ENCODE data around the gene ALPK1.
"Not testable (repeated sequence)": the region's sequence is repeated elsewhere in the genome, so short reads cannot be mapped to it uniquely, and the experiment has no call there.

Gene ALPK1

DNA sequence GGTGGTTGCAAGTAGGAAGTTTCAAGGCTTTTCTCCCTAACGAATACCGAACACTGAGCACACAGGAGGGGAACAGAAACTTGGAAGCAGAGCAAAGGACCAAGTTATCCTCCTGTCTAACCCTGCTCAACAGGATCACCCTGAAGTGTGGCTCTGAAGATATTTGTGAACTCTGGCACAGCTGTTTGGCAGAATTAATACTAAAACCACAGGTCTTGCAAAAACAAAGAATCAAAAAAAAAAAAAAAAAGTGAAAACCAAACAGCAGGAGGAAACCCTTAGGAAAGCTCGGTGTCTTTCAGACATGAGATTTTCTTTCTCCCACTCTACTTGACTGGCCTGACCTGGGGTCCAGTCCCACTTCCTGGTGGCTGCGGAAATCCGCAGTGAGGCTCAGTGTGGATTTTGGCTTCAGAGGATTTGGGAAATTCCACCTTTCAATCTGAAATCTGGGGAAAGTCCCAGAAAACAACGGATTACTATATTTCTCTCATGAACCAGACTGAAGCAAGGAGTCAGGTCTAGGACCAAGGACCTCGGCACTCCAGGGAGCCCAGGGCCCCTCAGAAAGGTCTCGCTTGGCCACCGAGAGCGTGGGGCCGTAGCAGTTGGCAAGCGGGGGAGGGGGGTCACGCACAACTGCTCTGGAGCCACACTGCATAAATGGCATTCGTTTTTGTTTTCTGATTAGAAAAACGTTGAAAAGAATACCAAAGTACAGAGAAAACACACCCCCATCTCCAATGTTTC, 12.3 kb upstream of the ALPK1 start:
- DNase-seq (ENCODE audit: low read depth), result no peak

DNA sequence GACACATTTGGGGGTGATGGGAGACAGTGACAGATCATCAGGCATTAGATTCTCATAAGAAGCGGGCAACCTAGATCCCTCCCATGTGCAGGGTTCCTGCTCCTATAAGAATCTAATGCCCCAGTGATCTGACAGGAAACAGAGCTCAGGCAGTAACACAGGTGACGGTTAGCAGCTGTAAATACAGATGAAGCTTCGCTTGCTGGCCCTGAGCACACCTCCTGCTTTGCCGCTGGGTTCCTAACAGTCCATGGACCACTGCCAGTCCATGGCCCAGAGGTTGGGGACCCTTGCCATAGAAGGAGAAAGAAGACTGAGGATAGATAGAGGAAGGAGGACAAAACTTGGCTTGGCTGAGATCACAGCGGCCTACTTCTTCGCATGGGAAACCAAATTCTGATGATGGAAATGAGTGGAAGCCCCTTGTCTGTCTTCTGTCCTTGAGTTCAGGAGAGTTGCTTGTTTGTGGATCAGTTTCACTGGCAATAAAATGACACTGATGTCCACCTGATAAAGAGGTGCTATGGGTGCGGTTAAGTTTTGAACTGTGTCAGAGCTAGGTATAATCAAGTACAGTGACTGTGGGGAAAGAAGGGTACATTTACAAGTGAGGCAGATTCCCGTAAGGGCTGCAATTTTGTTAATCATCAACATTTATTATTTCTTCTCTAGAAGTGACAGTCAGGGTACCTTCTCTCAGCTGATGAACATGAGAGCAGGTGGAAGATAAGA, 9.7 kb upstream of the ALPK1 start:
- DNase-seq (ENCODE audit: low read depth), result no peak

DNA sequence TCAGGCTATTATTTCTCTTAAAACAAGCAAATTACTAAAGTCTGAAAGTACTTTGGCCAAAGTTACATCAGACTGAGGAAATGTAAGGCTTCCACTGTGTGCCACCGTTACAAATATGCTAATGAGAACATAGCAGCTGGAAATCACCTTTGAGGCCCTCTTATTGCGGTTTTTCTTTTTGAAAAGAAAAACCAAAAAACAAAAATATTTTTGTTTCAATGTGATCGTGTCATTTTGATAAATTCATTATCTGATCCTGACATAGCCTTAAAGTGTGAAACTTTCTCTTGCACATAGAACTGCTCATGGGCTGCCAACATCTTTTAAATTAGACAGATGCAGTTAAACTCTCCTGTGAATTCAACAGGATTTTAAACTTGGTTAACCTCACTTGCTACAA, 8.7 kb upstream of the ALPK1 start:
- no peak for DNase-seq (ENCODE audit: low read depth)

DNA sequence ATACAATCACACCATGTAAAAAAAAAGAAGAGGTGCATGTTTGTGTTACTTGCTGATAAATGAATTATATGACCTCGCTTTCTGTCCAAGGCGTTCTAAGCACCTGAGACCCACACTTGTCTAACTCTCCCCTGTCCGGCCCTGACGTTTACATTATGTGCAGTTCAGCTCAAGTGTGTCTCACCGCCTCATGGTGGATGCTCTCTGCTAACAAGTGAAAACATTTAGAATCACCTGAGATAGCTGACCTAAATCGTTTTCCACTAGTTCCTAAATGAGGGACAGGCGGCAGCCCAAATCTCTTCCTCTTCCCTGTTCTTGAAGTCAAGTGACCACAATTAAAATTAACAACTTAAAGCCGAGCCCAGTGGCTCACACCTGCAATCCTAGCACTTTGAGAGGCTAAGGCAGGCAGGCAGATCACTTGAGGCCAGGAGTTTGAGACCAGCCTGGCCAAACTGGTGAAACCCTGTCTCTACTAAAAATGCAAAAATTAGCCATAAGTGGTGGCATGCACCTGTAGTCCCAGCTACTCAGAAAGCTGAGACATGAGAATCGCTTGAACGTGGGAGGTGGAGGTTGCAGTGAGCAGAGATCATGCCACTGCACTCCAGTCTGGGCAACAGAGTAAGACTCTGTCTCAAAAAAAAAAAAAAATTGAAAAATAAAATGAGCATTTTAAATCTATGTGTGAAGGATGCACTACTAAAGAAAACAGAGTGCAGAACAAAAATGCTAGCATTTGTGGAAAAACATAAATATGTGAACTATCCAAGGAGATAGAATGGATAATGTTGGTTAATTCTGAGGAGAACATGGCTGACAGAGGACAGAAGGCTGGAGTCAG, 7.5 kb upstream of the ALPK1 start:
- no peak for DNase-seq (ENCODE audit: low read depth)

DNA sequence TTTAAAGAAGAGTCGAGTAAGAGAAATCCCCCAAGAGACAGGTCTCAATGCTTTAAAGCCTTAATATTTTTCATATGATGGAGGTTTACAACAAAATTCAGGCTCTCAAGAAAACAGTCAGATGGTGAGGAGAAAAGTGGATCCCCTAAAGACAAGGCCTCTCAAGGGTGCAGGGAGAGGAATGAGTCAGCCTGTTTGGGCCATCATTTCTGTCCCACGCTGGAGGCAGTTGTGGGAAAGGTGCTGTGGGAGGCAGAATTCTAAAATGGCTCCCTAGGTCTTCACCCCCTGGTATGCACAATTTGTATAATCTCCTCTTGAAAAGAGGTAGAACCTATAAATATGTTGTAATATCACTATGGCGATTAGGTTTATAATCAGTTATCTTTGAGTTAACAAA, 6.8 kb upstream of the ALPK1 start:
- no peak for DNase-seq (ENCODE audit: low read depth)

DNA sequence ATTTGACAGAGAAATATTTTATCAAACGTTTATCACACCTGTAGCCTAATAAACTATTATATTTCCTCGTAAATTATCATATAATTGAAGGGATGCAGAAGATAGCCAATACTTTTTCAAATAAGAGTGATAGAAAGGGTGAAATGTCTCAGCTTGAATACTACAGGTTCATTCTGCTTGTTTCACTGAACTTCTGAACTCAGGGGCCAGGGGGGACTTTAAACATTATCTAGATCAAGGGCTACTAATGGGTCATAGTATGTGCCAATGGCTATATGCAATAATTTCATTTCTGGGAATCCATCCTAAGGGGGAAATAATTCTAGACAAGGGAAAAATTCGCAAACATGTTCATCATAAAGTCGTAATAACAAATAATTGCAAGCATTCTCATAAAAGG, 2.6 kb downstream of the ALPK1 start:
- DNase-seq (ENCODE audit: low read depth), result no peak

DNA sequence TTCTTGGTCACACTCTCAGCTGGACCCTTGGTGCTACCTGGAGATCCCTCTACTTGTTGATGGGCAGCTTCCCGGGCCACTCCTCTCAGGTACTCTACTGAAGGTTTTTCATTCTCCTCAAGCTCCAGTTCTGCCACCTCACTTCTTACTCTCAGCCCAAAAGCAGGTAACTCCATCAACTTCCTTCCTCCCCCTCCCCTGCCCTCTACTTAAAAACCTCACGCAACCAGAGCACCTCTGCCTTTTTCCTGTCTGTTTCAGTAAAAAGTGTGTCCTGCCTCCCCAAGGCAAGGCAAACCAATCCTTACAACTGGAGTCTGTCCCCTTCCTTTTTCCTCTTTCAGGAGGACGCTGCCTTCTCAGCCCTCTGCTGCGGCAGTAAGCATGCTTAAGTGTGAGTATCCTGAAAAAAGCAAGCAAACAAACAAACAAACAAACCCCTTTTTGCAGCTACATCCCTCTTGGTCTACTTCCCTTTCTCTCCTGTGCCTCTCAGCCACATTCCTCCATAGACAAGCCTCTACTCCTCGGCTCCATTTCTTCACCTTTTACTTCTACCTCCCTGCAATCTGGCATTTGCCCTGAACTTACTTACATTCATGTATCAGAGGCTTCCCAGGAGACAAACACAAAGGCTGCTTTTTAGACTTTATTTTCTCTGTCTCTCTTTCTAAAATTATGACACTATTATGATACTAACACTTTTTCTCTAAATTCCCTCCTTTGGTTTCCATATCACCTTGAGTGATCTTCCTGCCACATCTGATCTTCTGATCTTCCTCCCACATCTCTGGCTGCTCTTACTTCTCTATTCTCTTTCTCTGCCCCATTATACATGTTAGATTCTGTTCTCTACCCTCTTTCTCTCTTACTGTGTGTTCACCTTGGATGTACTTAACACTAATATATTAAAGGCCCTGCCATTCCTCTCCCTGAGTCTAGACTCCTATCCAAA, 5.4 kb downstream of the ALPK1 start:
- no peak for DNase-seq (ENCODE audit: low read depth)

DNA sequence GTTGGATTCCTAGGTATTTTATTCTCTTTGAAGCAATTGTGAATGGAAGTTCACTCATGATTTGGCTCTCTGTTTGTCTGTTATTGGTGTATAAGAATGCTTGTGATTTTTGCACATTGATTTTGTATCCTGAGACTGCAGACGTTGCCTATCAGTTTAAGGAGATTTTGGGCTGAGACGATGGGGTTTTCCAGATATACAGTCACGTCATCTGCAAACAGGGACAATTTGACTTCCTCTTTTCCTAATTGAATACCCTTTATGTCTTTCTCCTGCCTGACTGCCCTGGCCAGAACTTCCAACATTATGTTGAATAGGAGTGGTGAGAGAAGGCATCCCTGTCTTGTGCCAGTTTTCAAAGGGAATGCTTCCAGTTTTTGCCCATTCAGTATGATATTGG, 8.3 kb downstream of the ALPK1 start:
- DNase-seq (ENCODE audit: low read depth), result not testable (repeated sequence)

DNA sequence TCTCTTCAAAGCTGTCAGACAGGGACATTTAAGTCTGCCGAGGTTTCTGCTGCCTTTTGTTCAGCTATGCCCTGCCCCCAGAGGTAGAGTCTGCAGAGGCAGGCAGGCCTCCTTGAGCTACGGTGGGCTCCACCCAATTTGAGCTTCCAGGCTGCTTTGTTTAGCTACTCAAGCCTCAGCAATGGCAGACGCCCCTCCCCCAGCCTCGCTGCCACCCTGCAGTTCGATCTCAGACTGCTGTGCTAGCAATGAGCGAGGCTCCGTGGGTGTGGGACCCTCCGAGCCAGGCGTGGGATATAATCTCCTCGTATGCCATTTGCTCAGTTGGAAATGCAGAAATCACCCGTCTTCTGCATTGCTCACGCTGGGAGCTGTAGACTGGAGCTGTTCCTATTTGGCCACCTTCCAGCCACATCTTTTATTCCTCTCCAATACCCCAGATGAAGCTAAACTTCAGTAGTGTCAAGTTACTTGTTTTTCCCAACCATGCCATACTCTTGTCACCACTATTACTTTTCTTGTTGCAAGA, 12.2 kb downstream of the ALPK1 start:
- not testable (repeated sequence) for DNase-seq (ENCODE audit: low read depth)

DNA sequence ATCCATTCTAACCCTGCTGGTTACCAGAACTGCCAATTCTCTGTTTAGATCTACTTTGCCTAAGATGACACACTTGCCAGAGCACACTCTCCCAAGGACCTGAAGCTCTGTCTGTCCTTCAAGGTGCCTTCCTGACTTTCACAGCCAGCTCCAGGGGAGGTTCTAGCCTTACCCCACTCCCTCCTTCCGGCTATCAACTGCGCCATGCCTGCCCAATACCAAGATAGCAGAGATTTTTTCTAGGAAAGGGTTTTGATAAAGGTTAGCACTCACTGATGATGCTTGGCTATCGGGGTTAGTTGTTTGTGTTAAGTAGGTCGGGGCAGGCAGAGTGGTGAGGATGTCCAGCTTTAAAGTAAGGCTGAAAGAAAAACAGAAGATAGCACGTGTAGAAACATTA, 14.3 kb downstream of the ALPK1 start:
- DNase-seq (ENCODE audit: low read depth), result no peak

DNA sequence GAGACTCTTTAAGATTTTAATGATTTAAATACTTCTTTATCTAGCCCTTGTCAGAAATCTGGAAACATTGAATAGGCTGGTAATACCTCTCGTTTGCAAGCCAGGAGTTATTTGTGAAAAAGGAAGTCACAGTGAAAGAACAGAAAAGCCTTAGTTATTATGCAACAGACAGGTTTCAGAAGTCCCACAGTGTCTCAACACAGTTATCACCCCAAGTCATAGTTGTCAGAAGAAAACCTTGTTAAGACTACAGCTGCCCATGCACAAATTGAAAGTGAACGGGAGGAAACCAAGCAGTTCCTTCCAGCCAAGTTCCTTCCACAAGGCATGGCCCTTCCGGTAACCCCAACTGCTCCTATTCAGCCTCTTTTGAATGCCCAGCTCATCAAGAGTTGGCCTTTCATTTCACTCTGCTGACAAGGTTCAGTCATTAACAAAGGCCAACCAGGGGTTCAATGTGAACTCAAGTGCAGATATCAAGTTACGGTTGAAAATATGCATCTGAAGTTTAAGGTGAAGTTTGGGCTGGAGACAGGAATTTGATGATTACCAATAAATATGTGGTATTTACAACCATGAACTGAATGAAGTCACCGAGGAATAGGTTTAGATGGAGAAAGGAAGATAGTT, 15.6 kb downstream of the ALPK1 start:
- no peak for DNase-seq (ENCODE audit: low read depth)

DNA sequence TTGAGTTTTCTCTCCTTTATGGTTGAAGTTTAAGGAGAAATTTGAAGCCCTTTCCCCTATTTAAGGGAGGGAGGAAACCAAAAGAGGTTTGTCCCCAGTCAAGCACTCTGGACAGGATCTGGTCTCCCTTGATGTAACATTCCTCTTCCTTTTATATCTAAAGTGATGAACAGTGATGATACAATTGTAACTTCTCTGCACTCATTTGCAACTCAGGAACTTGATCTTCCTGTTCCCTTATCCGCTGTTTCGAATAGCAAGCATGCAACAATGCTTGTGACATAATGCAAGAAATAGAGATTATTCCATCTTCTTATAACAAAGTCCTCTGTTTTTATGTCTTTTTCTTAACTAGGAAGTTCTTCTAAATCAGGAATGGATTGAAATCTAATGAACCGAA, 18.3 kb downstream of the ALPK1 start:
- DNase-seq (ENCODE audit: low read depth), result no peak

DNA sequence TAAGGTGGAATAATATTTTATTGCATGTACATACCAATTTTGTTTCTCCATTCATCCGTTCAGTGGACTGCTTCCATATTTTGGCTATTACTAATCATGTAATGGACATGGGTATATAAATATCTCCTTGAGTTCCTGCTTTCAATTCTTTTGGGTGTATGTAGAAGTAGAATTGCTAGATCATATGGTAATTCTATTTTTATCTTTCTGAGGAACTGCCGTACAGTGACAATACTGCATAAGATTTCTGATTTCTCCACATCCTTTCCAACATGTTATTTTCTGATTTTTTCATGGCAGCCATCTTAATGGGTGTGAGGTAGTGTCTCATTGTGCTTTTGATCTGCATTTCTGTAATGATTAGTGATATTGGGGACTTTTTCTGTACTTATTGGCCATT, 19.2 kb downstream of the ALPK1 start:
- DNase-seq (ENCODE audit: low read depth), result no peak

DNA sequence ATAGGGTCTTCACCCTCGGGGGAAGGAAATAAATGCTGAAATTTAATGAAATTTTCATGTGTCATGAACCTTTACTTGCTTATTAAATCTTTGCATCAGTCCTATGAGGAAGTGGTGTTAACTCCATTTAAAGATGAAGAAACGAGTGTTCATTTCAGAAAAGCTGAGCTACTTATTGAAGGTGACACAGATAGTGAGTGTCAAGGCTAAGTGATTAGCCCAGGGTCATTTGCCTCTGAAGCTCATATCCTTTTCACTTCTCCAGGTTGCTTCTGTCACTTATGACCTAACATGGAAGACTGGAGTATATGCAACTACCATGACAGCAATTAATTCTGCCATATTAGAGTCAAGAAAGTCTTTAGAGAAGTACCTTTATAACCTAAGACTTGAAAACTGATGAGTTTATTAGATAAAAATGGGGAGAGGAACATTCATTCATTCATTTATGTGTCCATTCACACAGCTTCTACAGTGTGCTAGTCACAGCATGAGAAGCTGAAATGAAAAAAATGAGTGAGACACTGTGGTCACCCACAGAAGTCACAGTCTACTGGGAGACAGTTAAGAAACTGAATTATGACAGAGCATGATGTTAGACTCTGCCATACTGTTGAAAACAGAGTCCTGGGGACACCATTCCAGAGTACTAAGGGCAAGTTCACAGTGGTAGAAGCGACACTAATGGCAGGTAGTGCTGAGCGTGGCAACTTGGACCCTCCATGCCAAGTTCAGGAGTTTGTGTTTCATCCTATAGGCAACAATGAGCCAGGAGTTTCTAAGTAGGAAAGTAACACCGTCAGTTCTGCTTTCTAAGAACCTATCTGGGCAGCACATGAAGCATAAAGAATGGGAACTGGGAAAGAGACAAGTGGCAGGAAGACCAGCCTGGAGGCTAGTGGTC, 21.3 kb downstream of the ALPK1 start:
- no peak for DNase-seq (ENCODE audit: low read depth)

DNA sequence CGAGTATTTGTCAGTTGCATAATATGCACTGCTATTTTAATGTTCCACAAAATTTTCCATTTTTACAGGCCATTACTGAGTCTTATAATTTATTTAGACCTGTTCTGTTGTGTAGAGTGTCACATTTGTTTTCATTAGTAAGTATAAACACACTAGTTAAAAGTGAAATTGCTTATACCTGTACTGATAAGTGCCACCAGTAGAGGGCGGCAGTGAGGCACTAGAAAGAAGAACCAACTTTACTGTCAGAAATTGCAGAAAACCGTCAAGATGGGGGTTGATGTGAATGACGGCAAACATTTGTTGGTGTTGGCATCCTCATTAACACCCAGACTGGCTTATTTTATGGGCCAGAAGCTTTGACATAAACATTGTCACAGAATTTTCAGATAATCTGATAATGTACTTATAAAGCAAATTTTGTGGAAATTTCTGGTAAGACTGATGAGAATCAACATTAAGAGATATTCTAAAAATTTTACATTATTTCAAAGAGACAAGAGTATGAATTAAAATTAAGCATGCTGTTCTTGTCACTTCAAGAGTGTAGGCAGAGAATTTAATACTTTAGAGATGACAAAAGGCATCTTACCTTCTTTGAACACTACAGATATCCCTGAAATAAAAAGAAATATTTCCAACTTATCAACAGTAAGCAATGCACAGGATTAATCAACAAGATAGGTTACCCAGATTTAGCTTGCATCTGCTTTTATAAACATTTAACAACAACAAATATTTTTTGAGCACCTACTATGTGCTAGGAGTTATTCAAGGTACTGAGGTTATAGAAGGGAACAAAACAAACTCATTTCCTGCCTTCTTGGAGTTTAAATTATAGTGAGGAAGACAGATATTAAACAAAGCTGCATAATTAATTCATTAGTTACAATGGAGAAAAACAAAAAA, 24.9 kb downstream of the ALPK1 start:
- DNase-seq (ENCODE audit: low read depth), result peak; percentile 58

DNA sequence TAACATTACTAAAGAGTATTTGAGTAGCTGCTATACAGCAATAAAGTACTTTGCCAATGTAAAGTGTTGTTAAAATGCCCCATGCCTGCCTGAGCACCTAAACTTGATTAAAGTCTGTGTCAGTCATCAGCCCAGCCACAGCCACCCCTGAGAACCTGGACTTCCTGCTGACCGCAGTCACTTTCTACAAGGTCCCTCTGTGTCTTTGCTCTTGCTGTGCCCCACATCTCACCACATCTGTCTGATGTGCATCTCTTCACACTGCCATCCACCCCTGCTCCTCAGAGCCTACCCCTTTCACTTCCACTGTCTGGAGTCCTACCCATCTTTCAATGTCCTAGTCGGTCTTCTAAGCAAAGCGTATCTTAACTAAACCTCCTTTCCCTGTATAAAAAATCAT, 25.7 kb downstream of the ALPK1 start:
- DNase-seq (ENCODE audit: low read depth), result no peak

DNA sequence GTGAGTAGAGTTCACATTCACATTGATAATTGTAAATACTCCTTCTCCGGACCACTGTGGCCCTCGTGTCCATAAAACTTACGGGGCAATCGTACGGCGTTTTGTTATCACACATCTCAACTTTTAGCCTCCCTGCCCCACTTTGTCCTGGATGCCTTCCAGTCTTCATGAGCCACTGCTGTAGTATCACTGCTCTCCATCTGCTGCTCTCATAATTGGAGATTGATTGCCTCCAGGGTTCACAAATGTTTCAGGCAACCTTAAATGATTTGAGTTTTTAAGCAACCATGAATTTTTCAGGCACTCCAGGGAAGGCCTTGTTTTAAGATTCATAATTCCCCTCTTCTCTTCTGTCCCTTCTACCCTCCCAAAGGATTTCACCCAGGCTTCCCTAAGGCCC, 28.4 kb downstream of the ALPK1 start:
- DNase-seq (ENCODE audit: low read depth), result no peak

DNA sequence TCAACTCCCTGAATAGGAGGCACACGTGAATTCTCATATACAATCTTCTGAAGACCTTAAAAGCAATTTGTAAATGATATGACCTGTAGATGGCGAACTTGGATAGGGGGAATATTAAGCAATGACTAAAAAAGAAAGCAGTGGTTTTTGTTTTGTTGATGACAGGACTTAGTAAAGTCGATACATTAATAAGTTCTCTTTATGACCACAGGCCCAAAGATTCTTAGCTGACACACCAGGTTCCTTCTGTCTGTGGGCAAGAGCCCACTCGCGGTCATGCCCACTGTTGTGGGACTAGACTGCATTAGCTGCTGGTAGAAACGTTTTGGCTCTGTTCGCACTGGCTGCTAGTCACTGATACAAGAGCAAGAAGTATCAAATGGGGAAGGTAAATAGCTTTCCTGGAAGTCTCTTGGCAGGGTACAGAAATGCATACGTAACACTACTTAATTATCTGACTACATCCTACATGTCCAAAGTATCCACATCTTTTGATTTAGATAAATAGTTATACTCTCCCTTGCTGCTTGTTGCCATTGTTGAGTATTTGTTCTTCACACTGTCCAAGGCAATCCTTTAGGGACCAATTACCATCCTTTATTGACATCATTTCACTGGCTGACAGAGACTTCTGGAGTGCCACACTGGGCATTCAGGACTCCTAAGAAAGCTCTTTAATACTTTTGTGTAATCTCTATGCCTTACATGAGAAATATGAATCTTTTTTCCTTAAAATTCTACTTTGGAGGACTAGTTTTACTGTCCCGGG, 31.0 kb downstream of the ALPK1 start:
- no peak for DNase-seq (ENCODE audit: low read depth)
